Lung (tissue), 12 donors: ENCODE measurements around the gene NPPC. TPM values are rescaled to one million over a fixed set of nuclear protein-coding genes. Genes with fewer than 3 reads are reported as not detected.

ENCODE experiments used
- ATAC-seq: fragments of 200-7000 bp; cut with Tn5 transposase; one replicate; pipeline ENCODE4 v1.9.1; 2020; ENCODE audit warnings: moderate number of reproducible peaks; ENCODE audit not compliant: insufficient read depth, low FRiP score
- DNase-seq, 3 donors: peaks; one replicate each; pipeline ENCODE4 v3.0.0-alpha.2; 2013 to 2017
- H3K27ac ChIP-seq, 2 donors: one replicate each; pipeline ENCODE4 v1.5.1; 2013; ENCODE audit warnings: mild to moderate bottlenecking in 2 of 2, moderate library complexity in 2 of 2, control low read depth in 1 of 2, inconsistent platforms in 1 of 2, low read depth in 1 of 2, low read length in 1 of 2
- H3K27me3 ChIP-seq, 3 donors: one replicate each; pipeline ENCODE4 v1.5.1; 2013; ENCODE audit warnings: low read length in 2 of 3; ENCODE audit not compliant: control insufficient read depth in 3 of 3, insufficient read depth in 3 of 3
- H3K36me3 ChIP-seq, 4 donors: one replicate each; pipeline ENCODE4 v1.5.1; 2013; ENCODE audit warnings: low read length in 4 of 4, mild to moderate bottlenecking in 1 of 4, moderate library complexity in 1 of 4; ENCODE audit not compliant: control insufficient read depth in 4 of 4, insufficient read depth in 4 of 4
- H3K4me1 ChIP-seq, 5 donors: one replicate each; pipeline ENCODE4 v1.5.1; 2013; ENCODE audit warnings: low read length in 5 of 5, mild to moderate bottlenecking in 2 of 5, moderate library complexity in 1 of 5; ENCODE audit not compliant: control insufficient read depth in 5 of 5, insufficient read depth in 5 of 5
- H3K4me3 ChIP-seq: one replicate; pipeline ENCODE4 v1.5.1; 2013; ENCODE audit warnings: mild to moderate bottlenecking, control low read depth, moderate library complexity
- H3K9ac ChIP-seq, 2 donors: one replicate each; pipeline ENCODE4 v1.5.1; 2013; ENCODE audit warnings: low read length in 2 of 2, control low read depth in 1 of 2; ENCODE audit not compliant: insufficient read depth in 1 of 2
- H3K9me3 ChIP-seq, 4 donors: one replicate each; pipeline ENCODE4 v1.5.1; 2013; ENCODE audit warnings: low read length in 3 of 4, mild to moderate bottlenecking in 1 of 4, moderate library complexity in 1 of 4; ENCODE audit not compliant: control insufficient read depth in 4 of 4, insufficient read depth in 3 of 4
- CTCF ChIP-seq: IDR thresholded peaks from 2 replicates; pipeline ENCODE4 v1.5.1; 2012; ENCODE audit warnings: mild to moderate bottlenecking; ENCODE audit errors: control extremely low read depth, extremely low read depth
- WGBS, 2 donors: extraction: QIAGEN DNeasy Blood & Tissue Kit; methylation state at CpG; one replicate each; pipeline ENCODE4 v1.1.7; 2013; 5-methylcytosine and 5-hydroxymethylcytosine counted together
- polyA plus RNA-seq, 2 donors: library from polyadenylated mRNA; stranded (reverse); fragments of 200-250 nt; gene quantifications; one replicate each; pipeline ENCODE4 v1.2.1, GENCODE V29; 2013
- total RNA-seq, 2 donors: library from RNA; depleted of rRNA in 1 of 2; stranded (reverse); fragments of >200 nt in 1 of 2; gene quantifications; one replicate each; pipeline ENCODE4 v1.2.1, GENCODE V29; 2014 to 2021
- donor health status: control.
- donor health status: control.
- donor health status: Bipolar disorder and iron deficiency.
- donor health status: healthy.
- donor health status: DM: yes; HTN: yes; CAD: no.

The NPPC gene
- total and polyA plus RNA-seq, 4 donors, result 0.77 to 0.94 TPM; not detected in 2

- Histone ChIP-seq H3K9me3 (no peaks in the 10 kb centered on the region), H3K9ac (no peak overlapping the region), H3K27ac (no peak overlapping the region), H3K4me1 (peaks cover 0 to 6% (median 0%) of the 10 kb centered on the region in 5 donors), H3K4me3 (no peak overlapping the region), H3K36me3 (no peaks in the 10 kb centered on the region), H3K27me3 (peaks cover 0 to 10% (median 4%) of the 10 kb centered on the region in 3 donors)
- ATAC-seq, result no peak
- 52 to 62% methylated on average over 10 of the region's 10 CpGs for WGBS, 2 donors
- no peak for TF ChIP-seq CTCF
- peak; percentile 25 to 31 (median 29) for DNase-seq
Observed at GRCh38 chr2:231917280-231918066, 8.7 kb downstream of the NPPC start.

GRCh38 chr2:231914077-231914690, 12.0 kb downstream of the NPPC start:
- 88 to 98% methylated on average over 14 of the region's 14 CpGs for WGBS, 2 donors
- Histone ChIP-seq H3K9ac (no peak overlapping the region), H3K4me3 (no peak overlapping the region), H3K27me3 (peaks cover 0 to 4% (median 4%) of the 10 kb centered on the region in 3 donors), H3K27ac (no peak overlapping the region), H3K4me1 (peaks cover 0 to 6% (median 0%) of the 10 kb centered on the region in 5 donors), H3K36me3 (no peaks in the 10 kb centered on the region), H3K9me3 (no peaks in the 10 kb centered on the region)
- ATAC-seq, result no peak
- no peak for DNase-seq
- TF ChIP-seq CTCF, result no peak

GRCh38 chr2:231911381-231911780, 14.8 kb downstream of the NPPC start:
- DNase-seq, result no peak
- no peaks in the 10 kb centered on the region for H3K4me1 ChIP-seq
- WGBS, 2 donors, result 65 to 79% methylated on average over 6 of the region's 6 CpGs
- no peak overlapping the region for H3K27ac ChIP-seq
- no peaks in the 10 kb centered on the region for H3K9me3 ChIP-seq
- no peaks in the 10 kb centered on the region for H3K36me3 ChIP-seq
- H3K9ac ChIP-seq, result no peak overlapping the region
- TF ChIP-seq CTCF, result no peak
- ATAC-seq, result no peak
- H3K4me3 ChIP-seq, result no peak overlapping the region
- peaks cover 0 to 4% (median 0%) of the 10 kb centered on the region in 3 donors for H3K27me3 ChIP-seq
